Astrocyte of the spinal cord (primary cell): ENCODE measurements around the gene SPIN1.

Experiments used
- DNase-seq: peaks from one replicate; pipeline ENCODE4 v3.0.0; 2011; ENCODE audit warnings: low read depth, low spot score
- H3K4me3 ChIP-seq: 2 replicates; pipeline ENCODE4 v1.5.1; 2011; ENCODE audit warnings: low read depth, mild to moderate bottlenecking, low read length, moderate library complexity
- CTCF ChIP-seq: IDR thresholded peaks from 2 replicates; pipeline ENCODE4 v1.5.1; 2012; ENCODE audit warnings: low read depth, mild to moderate bottlenecking, low read length, inconsistent platforms
- in situ Hi-C: cut with HindIII; loops from 2 replicates; pipeline ENCODE4 v1.10.0; 2017; ENCODE audit warnings: low sequenced_read_pairs

The SPIN1 gene

GRCh38 chr9:88502552-88503034, 114.3 kb downstream of the SPIN1 start:
- in situ Hi-C loops = no loop called here
- no peak for DNase-seq
- H3K4me3 ChIP-seq = no peak overlapping the region
- no peak for TF ChIP-seq CTCF

GRCh38 chr9:88503081-88503844, 115.0 kb downstream of the SPIN1 start:
- no peak for TF ChIP-seq CTCF
- DNase-seq = no peak
- H3K4me3 ChIP-seq = no peak overlapping the region
- in situ Hi-C loops = no loop called here

- TF ChIP-seq CTCF = no peak
- in situ Hi-C loops = no loop called here
- no peak overlapping the region for H3K4me3 ChIP-seq
- no peak for DNase-seq
Observed at GRCh38 chr9:88503845-88504764, 115.9 kb downstream of the SPIN1 start.

DNA sequence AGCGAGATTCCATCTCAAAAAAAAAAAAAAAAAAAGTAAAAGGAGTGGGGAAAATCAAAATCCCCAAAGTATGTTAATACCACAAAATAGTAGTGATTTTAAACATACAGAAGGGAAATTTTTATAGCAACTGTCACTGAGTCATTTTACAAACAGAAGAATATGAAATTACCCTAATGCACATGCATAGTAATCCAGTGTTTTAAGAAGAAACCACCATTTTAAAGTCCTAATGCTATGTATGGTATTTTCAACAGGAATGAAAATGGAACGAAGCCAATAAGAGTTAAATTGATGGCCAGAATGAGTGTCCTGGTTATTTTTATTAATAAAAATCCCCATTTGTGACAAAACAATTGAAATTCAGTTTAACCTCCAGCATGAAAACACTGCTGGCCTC, 120.1 kb downstream of the SPIN1 start:
- no peak for DNase-seq
- in situ Hi-C loops = no loop called here
- no peak for TF ChIP-seq CTCF
- H3K4me3 ChIP-seq = no peak overlapping the region

DNA sequence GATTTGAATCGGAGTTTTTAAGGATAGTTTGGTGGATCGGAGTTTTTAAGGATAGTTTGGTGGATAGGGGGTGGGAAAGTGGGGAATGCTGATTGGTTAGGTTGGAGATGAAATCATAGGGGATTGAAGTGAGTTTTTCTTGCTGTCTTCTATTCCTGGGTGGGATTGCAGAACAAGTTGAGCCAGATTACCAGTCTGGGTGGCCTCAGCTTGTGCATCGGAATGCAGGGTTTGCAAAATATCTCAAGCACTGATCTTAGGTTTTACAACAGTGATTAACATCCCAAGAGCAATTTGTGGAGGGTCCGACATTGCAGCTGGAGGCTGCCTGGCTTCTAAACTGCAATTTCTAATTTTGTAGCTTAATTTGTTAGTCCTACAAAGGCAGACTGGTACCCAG, 123.7 kb downstream of the SPIN1 start:
- H3K4me3 ChIP-seq = no peak overlapping the region
- no peak for TF ChIP-seq CTCF
- in situ Hi-C loops = no loop called here
- no peak for DNase-seq

DNA sequence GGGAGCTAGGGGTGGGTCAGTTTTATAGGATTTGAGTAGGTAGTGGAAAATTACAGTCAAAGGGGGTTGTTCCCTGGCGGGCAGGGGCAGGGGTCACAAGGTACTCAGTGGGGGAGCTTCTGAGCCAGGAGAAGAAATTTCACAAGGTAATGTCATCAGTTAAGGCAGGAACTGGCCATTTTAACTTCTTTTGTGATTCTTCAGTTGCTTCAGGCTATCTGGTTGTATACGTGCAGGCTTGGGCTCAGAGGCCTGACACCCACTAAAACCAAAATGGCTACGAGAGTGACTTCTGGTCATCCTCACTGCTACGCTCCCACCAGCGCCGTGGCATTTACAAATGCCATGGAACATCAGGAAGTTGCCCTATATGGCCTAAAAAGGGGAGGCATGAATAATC, 126.0 kb downstream of the SPIN1 start:
- DNase-seq = no peak
- no peak overlapping the region for H3K4me3 ChIP-seq
- in situ Hi-C loops = no loop called here
- no peak for TF ChIP-seq CTCF
